Activated naive CD8-positive, alpha-beta T cell (primary cell): Measurements from ENCODE around the gene AKR1C1.
"Not testable (repeated sequence)": the region's sequence is repeated elsewhere in the genome, so short reads cannot be mapped to it uniquely, and the experiment has no call there.

Source experiments
- H3K27ac Mint-ChIP-seq: one replicate; pipeline ENCODE4 v1.8.0; 2021; ENCODE audit warnings: mixed read lengths
- H3K27me3 Mint-ChIP-seq: one replicate; pipeline ENCODE4 v1.8.0; 2021; ENCODE audit warnings: mixed read lengths
- H3K36me3 Mint-ChIP-seq: one replicate; pipeline ENCODE4 v1.8.0; 2021; ENCODE audit warnings: mixed read lengths
- H3K4me1 Mint-ChIP-seq: one replicate; pipeline ENCODE4 v1.8.0; 2021; ENCODE audit warnings: low read depth, mixed read lengths
- H3K4me3 Mint-ChIP-seq: one replicate; pipeline ENCODE4 v1.8.0; 2021; ENCODE audit warnings: mild to moderate bottlenecking, mixed read lengths
- H3K9me3 Mint-ChIP-seq: one replicate; pipeline ENCODE4 v1.8.0; 2021; ENCODE audit warnings: low read depth, mixed read lengths

AKR1C1 gene

DNA sequence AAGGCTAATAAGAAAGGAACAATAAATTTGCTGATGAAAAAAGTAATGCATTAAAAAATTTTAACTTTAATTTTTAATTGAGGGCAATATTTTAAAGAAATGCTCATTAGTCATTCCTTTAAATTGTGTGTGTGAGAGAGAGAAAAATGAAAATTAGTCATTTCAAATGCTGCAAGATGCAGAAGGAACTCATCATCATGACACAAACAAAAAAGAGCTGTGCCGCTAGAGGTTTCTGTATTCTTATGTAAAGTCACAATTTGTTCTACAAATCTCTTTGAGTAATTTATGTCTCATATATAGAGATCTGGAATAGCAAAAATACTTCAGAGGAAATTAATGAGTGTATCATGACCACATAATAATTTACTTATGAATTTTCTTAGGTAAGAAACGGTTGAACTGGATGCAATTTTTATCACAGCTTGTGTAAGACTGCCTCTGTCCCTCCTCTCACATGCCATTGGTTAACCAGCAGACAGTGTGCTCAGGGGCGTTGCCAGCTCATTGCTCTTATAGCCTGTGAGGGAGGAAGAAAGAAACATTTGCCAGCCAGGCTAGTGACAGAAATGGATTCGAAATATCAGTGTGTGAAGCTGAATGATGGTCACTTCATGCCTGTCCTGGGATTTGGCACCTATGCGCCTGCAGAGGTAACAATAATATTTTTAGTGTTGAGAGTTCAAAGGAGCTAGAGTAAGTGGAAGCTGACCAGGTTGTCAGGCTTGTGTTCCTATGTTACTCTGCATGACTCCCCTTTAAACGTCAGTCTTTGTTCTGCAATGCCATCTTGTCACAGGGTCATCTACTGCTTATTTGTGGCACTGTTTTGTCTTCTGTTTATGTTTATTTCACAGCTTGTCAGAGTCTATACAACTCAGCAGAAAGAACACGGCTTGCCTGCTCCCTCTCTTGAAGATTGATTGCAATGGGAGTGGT, at the start of gene AKR1C1:
Gene AKR1C1, plus strand, starts transcription at position 540 of the 939 bp plus-strand sequence. Its CDS starts 30 bp downstream, at position 570.
- H3K27ac Mint-ChIP-seq, H3K36me3 Mint-ChIP-seq, H3K27me3 Mint-ChIP-seq, H3K4me1 Mint-ChIP-seq, H3K9me3 Mint-ChIP-seq, H3K4me3 Mint-ChIP-seq: not testable (repeated sequence)

GRCh38 chr10:4914213-4914850, 48.9 kb upstream of the AKR1C1 start:
- Mint-ChIP-seq H3K4me1 (no peaks in the 10 kb centered on the region), H3K4me3 (no peak overlapping the region)

DNA sequence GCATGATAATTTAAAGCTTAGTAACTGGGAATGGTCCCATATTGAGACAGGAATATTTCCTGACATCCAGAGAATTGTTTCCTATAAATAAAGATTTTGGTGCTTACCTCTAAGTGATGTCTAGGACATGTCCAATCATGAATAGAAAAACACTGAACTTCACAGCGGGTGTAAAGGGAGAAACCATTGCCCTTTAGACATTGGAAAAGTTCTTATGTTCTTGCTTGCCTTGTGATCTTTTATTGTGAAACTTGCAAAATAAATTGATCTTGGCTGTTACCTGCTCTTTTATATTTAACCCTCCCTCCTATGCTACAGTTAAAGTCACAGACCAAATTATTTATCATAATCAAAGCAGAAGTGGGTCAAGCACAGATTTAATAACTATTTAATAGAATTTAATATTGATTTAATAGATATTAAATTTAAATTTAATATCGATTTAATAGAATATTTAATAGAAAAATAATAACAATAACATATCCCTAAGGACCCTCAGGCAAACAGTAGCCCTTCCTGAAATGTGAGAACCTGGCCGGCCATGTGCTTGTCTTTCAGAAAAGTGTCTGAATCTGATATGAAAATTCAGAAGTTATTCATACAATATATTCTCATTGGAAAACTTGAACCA, 47.0 kb upstream of the AKR1C1 start:
- Mint-ChIP-seq H3K9me3 (no peaks in the 10 kb centered on the region), H3K27ac (no peak overlapping the region), H3K36me3 (no peaks in the 10 kb centered on the region), H3K4me1 (no peaks in the 10 kb centered on the region), H3K4me3 (no peak overlapping the region), H3K27me3 (no peaks in the 10 kb centered on the region)

More at GRCh38 chr10:4914213-4914850, 48.9 kb upstream of the AKR1C1 start:
- Mint-ChIP-seq H3K36me3 (peaks cover 6% of the 10 kb centered on the region), H3K27me3 (no peaks in the 10 kb centered on the region), H3K27ac (no peak overlapping the region), H3K9me3 (no peaks in the 10 kb centered on the region)

DNA sequence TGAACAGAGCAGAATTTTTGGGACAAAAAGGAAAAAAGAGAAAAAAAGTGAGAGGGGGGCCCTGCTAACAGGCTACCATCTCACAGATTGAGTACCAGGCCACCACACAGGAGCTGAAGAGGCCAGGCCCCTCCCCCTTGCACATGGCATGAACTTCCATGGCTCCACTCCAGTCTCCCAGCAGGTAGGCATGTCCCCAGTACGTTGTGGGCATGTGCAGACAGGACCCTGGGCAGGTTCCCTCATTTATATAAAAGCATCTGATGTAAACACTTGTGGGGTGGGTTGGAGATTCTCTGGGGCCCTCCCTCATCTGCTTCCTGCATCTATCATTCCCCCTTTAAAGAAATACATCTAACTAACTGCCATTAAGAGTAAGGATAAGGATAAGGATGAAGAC, 45.0 kb upstream of the AKR1C1 start:
- Mint-ChIP-seq H3K4me3 (no peak overlapping the region), H3K27me3 (no peaks in the 10 kb centered on the region), H3K27ac (no peak overlapping the region), H3K36me3 (peaks cover 7% of the 10 kb centered on the region), H3K9me3 (no peaks in the 10 kb centered on the region), H3K4me1 (no peaks in the 10 kb centered on the region)

DNA sequence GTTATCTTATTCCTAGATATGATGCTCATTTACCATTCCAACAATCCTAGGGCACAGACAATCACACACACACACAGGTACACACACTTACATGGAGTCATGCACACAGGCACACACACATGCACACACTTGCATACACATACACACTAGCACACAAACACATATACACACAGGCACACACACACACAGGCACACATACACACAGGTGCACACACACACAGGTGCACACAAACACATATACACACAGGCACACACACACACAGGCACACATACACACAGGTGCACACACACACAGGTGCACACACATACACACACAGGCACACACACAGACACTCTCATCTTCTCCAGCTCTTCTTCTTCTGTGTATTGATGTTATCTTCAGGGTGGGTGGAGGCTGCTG, 38.7 kb upstream of the AKR1C1 start:
- H3K27ac Mint-ChIP-seq, H3K4me1 Mint-ChIP-seq, H3K4me3 Mint-ChIP-seq, H3K27me3 Mint-ChIP-seq: not testable (repeated sequence)
- Mint-ChIP-seq H3K36me3 (peaks cover 18% of the 10 kb centered on the region), H3K9me3 (peaks cover 13% of the 10 kb centered on the region)

DNA sequence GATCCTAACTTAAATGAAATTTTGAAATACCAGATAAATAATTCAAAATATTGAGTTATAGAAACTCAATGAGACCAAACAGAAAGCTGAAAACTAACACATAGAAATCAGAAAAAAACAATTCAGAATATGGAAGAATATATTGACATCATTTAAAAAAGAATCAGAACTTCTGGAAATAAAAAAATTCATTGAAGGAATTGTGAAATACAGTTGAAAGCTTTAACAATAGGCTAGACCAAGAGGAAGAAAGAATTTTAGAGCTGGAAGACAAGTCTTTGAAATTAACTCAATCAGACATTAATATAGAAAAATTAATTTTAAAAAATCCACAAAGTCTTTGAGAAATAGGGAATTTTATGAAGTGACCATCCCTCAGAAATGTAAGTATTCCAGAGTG, 36.8 kb upstream of the AKR1C1 start:
- Mint-ChIP-seq H3K4me3 (no peak overlapping the region), H3K36me3 (peaks cover 30% of the 10 kb centered on the region), H3K27ac (no peak overlapping the region), H3K4me1 (no peaks in the 10 kb centered on the region), H3K9me3 (peaks cover 13% of the 10 kb centered on the region), H3K27me3 (no peaks in the 10 kb centered on the region)

DNA sequence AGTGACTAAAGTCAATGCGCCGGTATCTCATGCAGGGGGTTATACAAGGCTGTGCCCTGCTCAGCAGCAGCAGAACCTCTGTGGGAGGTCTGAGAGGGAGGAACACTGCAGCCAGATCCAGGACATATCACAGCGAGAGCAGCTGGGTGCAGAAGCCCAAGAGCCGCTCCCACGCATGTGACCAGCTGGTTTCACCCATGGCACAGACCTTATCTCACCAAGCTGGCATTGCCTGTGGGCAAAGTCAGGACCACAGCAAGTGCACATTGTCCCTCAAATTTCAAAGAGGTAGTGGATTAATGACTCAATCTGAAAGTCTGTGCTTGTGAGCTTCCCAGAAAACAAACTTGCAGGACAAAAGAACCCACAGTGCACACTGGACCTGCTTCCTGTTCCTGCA, 31.6 kb upstream of the AKR1C1 start:
- Mint-ChIP-seq H3K27ac (no peak overlapping the region), H3K4me1 (no peaks in the 10 kb centered on the region), H3K4me3 (no peak overlapping the region), H3K27me3 (no peaks in the 10 kb centered on the region), H3K36me3 (peaks cover 18% of the 10 kb centered on the region), H3K9me3 (peaks cover 8% of the 10 kb centered on the region)

DNA sequence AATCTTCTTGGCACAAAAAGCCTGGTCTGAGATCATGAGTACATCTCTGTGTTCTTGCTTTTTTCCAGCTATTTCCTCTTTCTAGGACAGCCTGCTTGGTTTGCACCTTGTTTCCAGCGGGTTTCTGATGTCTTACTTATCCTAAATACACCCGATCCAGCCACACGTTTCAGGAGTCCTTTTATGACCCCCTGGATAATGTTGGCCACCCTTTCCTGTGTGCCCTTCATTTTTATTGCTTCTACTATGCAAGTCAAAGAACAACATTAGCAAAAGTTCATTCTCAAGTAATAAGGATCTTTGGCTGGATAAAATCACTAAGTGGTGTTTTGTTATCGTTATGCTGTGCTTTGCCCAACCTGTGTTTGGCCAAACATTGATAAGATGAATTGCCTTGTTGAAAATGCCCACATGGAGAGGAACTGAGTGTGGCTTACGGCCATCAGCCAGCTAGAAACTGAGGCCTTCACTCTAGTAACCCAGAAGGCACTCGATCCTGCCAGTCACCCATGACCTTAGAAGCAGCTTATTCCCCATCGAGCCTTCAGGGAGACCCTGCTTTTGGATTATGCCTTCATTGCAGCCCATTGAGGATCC, 28.7 kb upstream of the AKR1C1 start:
- Mint-ChIP-seq H3K36me3 (peaks cover 19% of the 10 kb centered on the region), H3K9me3 (no peaks in the 10 kb centered on the region), H3K4me3 (no peak overlapping the region), H3K27me3 (no peaks in the 10 kb centered on the region), H3K4me1 (no peaks in the 10 kb centered on the region), H3K27ac (no peak overlapping the region)

GRCh38 chr10:4937346-4937745, 25.9 kb upstream of the AKR1C1 start:
- Mint-ChIP-seq H3K27ac (no peak overlapping the region), H3K4me3 (no peak overlapping the region), H3K36me3 (peaks cover 8% of the 10 kb centered on the region), H3K9me3 (no peaks in the 10 kb centered on the region), H3K4me1 (no peaks in the 10 kb centered on the region), H3K27me3 (no peaks in the 10 kb centered on the region)

DNA sequence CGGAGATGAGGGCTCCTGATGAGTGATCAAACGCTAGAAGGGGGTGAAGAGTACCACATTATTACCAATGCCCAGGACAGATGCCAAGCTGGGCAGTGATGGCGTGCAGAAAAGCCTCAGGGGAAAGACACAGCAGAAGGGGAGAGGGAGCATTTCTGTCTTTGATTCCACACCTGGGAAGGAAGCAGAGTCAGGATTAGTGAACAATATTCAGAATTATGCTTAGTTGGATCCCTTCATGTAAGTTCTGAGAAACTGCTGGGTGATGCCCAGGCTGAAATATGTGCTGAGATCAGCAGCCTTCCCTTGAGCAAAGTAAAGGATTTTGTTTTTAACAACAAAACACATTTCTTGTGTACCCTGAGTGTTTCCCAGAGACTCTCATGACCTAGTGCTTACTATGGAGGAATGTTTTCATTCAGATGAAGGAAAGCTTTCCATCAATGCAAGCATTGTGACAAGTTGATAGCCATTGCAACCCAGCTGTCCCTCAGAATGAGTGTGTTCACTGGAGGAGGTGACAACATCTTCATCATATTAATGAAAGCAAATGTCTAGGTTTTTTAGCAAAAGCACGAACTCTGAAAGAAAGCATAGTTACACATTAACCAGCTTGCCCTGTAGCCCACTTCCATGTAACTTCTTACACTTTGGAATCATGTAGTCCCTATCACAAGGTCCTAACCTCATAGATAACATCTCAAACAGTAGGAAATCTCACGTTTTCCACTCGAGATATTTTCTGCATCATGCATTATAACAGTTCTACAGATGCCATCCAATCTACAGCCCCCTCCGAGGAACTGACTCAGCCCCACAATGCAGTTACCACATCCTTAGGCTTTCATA, 23.8 kb upstream of the AKR1C1 start:
- no peak overlapping the region for H3K27ac Mint-ChIP-seq
- H3K36me3 Mint-ChIP-seq: peaks cover 3% of the 10 kb centered on the region
- no peaks in the 10 kb centered on the region for H3K9me3 Mint-ChIP-seq
- H3K4me3 Mint-ChIP-seq: no peak overlapping the region
- H3K27me3 Mint-ChIP-seq: no peaks in the 10 kb centered on the region
- H3K4me1 Mint-ChIP-seq: no peaks in the 10 kb centered on the region

DNA sequence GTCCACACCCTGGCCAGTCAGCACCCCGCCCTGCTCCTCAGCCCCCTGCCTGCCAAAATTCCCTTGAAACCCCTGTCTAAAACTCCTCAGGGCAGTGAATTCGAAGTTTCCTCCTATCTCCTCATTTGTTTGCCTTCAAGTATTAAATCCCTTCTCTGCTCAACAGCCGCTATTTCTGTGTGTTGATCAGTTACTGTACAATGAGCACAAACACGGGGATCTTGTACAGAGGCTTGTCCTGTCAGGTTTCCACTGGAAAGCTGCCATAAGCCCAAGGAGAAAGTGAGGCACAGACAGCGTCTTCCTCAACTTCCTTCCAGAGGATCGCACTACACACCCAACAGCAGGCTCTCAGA, 23.2 kb upstream of the AKR1C1 start:
- H3K4me3 Mint-ChIP-seq, H3K27me3 Mint-ChIP-seq, H3K4me1 Mint-ChIP-seq, H3K27ac Mint-ChIP-seq, H3K36me3 Mint-ChIP-seq, H3K9me3 Mint-ChIP-seq: not testable (repeated sequence)

DNA sequence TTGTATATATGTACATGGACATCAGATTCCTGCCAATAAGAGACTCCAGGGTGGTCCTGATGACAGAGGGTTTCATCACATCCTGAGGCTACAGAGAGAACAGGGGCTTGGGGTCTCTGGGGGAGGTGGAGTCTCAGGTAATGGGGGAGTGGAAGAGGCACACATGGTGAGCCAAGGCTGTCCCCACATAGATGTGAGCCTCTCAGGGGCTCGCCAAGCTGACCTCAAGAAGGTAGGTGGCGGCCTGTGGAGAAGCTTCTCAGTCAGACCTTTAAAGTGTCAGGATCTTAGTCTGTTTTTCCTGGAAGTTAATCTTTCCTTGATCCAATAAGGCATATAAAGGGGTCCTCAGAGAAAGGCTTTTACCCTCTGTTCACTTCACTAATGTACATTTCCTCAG, 22.3 kb upstream of the AKR1C1 start:
- H3K36me3 Mint-ChIP-seq, H3K4me1 Mint-ChIP-seq, H3K4me3 Mint-ChIP-seq, H3K27me3 Mint-ChIP-seq, H3K27ac Mint-ChIP-seq, H3K9me3 Mint-ChIP-seq: not testable (repeated sequence)

- Mint-ChIP-seq H3K36me3 (no peaks in the 10 kb centered on the region), H3K27me3 (no peaks in the 10 kb centered on the region), H3K4me3 (no peak overlapping the region), H3K4me1 (no peaks in the 10 kb centered on the region), H3K27ac (no peak overlapping the region), H3K9me3 (no peaks in the 10 kb centered on the region)
These were observed 21.5 kb upstream of the AKR1C1 start for GRCh38 chr10:4941540-4942330.

DNA sequence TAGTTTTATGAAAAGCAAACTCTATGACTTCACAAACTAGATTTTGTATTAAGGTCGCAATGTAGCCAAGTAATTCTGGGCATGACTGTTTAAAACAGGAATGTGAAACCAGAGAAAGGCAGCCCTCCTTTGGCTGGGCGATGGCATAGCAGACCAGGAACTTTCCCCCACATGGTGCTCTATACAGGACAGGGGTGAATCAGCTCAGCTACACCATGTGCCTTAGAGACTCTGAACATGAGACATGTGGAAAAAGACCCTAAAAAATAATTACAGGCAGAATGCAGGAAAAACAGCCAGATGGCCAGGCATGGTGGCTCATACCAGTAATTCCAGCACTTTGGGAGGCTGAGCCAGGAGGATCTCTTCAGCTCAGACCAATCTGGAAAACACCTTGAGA, 20.3 kb upstream of the AKR1C1 start:
- not testable (repeated sequence) for H3K27ac Mint-ChIP-seq, H3K4me3 Mint-ChIP-seq, H3K4me1 Mint-ChIP-seq, H3K9me3 Mint-ChIP-seq, H3K36me3 Mint-ChIP-seq, H3K27me3 Mint-ChIP-seq
